G401.6 (cell line): ENCODE data around the gene CLTCL1.

Experiments
- FAIRE-seq: peaks from 2 replicates; lab custom pipeline; 2012; peaks lifted over from hg19 to GRCh38; lab: Jason Lieb, UNC

CLTCL1 gene

DNA sequence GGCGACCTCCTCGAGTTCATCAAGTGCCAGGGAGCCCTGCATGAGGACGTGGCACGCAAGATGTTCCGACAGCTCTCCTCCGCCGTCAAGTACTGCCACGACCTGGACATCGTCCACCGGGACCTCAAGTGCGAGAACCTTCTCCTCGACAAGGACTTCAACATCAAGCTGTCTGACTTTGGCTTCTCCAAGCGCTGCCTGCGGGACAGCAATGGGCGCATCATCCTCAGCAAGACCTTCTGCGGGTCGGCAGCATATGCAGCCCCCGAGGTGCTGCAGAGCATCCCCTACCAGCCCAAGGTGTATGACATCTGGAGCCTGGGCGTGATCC, 159.9 kb downstream of the CLTCL1 start:
- FAIRE-seq = no peak

GRCh38 chr22:19130959-19131684, 160.4 kb downstream of the CLTCL1 start, which contains the start of gene TSSK2:
TSS of gene TSSK2 (plus strand) at chr22:19131308. CDS start at chr22:19131400, 92 bp downstream.
- FAIRE-seq = no peak

- FAIRE-seq = no peak
Observed at GRCh38 chr22:19129871-19130270, 161.6 kb downstream of the CLTCL1 start.
